Measurements from ENCODE around the gene STEAP2.

The STEAP2 gene

GRCh38 chr7:90222811-90223725, 11.5 kb downstream of the STEAP2 start:
- TF ChIP-seq CTCF (IDR thresholded peaks at IDR 0.05; ENCODE audit: insufficient read depth, low read depth, low read length, missing control alignments): no peak
- DNase-seq (ENCODE audit: low read depth): no peak
- H3K4me3 ChIP-seq (ENCODE audit: low read depth, low read length): no peak overlapping the region

GRCh38 chr7:90224195-90224594, 12.7 kb downstream of the STEAP2 start:
- no peak for TF ChIP-seq CTCF (IDR thresholded peaks at IDR 0.05; ENCODE audit: insufficient read depth, low read depth, low read length, missing control alignments)
- DNase-seq (ENCODE audit: low read depth): no peak
- H3K4me3 ChIP-seq (ENCODE audit: low read depth, low read length): no peak overlapping the region

- H3K4me3 ChIP-seq (ENCODE audit: low read depth, low read length): no peak overlapping the region
- TF ChIP-seq CTCF (IDR thresholded peaks at IDR 0.05; ENCODE audit: insufficient read depth, low read depth, low read length, missing control alignments): no peak
- no peak for DNase-seq (ENCODE audit: low read depth)
Observed at GRCh38 chr7:90225181-90225580, 13.6 kb downstream of the STEAP2 start.

GRCh38 chr7:90225601-90226000, 14.1 kb downstream of the STEAP2 start:
- no peak for TF ChIP-seq CTCF (IDR thresholded peaks at IDR 0.05; ENCODE audit: insufficient read depth, low read depth, low read length, missing control alignments)
- H3K4me3 ChIP-seq (ENCODE audit: low read depth, low read length): no peak overlapping the region
- DNase-seq (ENCODE audit: low read depth): no peak

- DNase-seq (ENCODE audit: low read depth): no peak
- H3K4me3 ChIP-seq (ENCODE audit: low read depth, low read length): no peak overlapping the region
- no peak for TF ChIP-seq CTCF (IDR thresholded peaks at IDR 0.05; ENCODE audit: insufficient read depth, low read depth, low read length, missing control alignments)
Observed at GRCh38 chr7:90227259-90227658, 15.7 kb downstream of the STEAP2 start.

- no peak for TF ChIP-seq CTCF (IDR thresholded peaks at IDR 0.05; ENCODE audit: insufficient read depth, low read depth, low read length, missing control alignments)
- DNase-seq (ENCODE audit: low read depth): no peak
- no peak overlapping the region for H3K4me3 ChIP-seq (ENCODE audit: low read depth, low read length)
Observed at GRCh38 chr7:90229682-90230081, 18.1 kb downstream of the STEAP2 start.

GRCh38 chr7:90230834-90231233, 19.3 kb downstream of the STEAP2 start:
- no peak for DNase-seq (ENCODE audit: low read depth)
- TF ChIP-seq CTCF (IDR thresholded peaks at IDR 0.05; ENCODE audit: insufficient read depth, low read depth, low read length, missing control alignments): no peak

More at GRCh38 chr7:90230834-90231233, 19.3 kb downstream of the STEAP2 start:
- H3K4me3 ChIP-seq (ENCODE audit: low read depth, low read length): no peak overlapping the region
